NB4 (cell line): ENCODE results near the gene OR1F1.
A peak's percentile ranks its signal among the peaks of the same experiment; 100 is the strongest.
"Not testable (repeated sequence)": the region's sequence is repeated elsewhere in the genome, so short reads cannot be mapped to it uniquely, and the experiment has no call there.

ENCODE experiments used
- DNase-seq: peaks from one replicate; pipeline ENCODE4 v3.0.0; 2010; ENCODE audit warnings: low read depth
- H3K4me3 ChIP-seq: one replicate; pipeline ENCODE4 v1.5.1; 2011; ENCODE audit warnings: mild to moderate bottlenecking, low read depth, low read length, moderate library complexity
- MYC ChIP-seq: IDR thresholded peaks from 2 replicates; pipeline ENCODE4 v1.6.1; 2011; ENCODE audit warnings: low read depth, low read length
- POLR2A ChIP-seq: IDR thresholded peaks from 2 replicates; pipeline ENCODE4 v1.6.1; 2011; ENCODE audit warnings: mild to moderate bottlenecking; ENCODE audit not compliant: insufficient read length; ENCODE audit errors: extremely low read depth
- TF ChIP-seq, protein P1 (sequence below): IDR thresholded peaks from 2 replicates; pipeline ENCODE4 v1.6.1; 2011; ENCODE audit warnings: low read depth, low read length
- TF ChIP-seq, protein P2 (sequence below): IDR thresholded peaks from one replicate; pipeline ENCODE4 v1.5.1; 2012; ENCODE audit warnings: low read depth, low read length

The OR1F1 gene

DNA sequence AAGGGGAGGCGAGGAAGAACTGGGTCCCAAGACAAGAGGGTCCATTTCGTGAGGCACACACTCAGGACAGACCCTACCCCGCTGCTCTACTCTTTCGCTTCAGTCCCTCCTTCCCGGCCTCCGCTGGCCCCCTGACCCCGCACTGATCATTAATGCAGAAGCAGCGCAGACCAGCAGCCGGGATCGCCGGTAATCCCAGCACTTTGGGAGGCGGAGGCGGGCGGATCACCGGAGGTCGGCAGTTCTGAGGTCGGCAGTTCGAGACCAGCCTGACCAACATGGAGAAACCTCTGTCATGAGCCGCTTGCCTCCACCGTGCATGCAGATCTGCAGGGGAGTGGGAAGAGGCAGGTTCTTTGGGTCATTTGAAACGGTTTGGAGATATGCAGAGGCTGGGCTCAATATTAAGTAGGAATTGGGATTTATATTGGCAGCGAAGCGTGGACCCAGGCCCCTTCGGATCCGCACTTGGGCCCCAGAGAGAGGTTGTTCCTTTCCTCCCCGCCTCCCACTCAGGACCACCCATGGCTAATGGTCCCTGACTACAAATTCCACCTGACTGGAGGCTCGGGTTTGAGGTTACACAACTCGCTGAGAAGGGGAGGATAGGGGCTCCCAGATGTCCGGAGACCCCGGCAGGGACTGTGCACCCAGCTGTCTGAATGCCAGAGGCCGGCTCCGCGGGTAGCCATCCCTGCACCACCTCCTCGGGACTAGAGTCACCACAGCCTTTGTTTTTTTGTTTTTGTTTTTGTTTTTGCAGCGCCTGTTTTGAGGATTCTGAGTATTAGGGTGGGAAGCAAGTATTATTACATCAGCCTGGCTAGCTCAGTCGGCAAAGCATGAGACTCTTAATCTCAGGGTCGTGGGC is 23.6 kb upstream of the OR1F1 start:
- no peak for DNase-seq
- TF ChIP-seq, protein P1, sequence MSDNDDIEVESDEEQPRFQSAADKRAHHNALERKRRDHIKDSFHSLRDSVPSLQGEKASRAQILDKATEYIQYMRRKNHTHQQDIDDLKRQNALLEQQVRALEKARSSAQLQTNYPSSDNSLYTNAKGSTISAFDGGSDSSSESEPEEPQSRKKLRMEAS = no peak
- TF ChIP-seq MYC = no peak
- TF ChIP-seq POLR2A = no peak
- TF ChIP-seq, protein P2, sequence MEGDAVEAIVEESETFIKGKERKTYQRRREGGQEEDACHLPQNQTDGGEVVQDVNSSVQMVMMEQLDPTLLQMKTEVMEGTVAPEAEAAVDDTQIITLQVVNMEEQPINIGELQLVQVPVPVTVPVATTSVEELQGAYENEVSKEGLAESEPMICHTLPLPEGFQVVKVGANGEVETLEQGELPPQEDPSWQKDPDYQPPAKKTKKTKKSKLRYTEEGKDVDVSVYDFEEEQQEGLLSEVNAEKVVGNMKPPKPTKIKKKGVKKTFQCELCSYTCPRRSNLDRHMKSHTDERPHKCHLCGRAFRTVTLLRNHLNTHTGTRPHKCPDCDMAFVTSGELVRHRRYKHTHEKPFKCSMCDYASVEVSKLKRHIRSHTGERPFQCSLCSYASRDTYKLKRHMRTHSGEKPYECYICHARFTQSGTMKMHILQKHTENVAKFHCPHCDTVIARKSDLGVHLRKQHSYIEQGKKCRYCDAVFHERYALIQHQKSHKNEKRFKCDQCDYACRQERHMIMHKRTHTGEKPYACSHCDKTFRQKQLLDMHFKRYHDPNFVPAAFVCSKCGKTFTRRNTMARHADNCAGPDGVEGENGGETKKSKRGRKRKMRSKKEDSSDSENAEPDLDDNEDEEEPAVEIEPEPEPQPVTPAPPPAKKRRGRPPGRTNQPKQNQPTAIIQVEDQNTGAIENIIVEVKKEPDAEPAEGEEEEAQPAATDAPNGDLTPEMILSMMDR = no peak
- no peak overlapping the region for H3K4me3 ChIP-seq

DNA sequence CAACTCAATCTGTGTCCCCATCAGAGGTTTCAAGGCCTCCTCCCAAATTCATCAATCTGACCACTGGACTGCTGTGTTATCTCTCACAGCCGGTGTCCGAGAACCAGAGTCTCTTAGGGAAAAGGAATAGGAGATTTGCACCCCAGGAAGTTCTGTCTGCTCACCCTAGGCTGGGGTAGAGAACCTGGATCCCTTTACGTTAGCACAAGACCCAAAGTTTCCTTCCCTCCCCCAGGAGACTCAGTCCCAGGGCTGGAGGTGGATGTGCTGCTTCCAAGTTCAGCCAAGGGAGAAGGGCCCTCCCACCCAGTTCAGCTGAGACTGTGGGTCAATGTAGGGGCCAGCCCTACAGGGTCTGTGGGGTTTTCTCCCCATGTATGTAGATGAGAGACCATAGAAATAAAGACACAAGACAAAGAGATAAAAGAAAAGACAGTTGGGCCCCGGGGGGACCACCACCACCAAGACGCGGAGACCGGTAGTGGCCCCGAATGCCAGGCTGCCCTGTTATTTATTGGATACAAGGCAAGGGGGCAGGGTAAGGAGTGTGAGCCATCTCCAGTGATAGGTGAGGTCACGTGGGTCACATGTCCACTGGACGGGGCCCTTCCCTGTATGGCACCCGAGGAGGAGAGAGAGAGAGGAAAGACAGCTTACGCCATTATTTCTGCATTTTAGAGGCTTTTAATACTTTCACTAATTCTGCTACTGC is 22.7 kb upstream of the OR1F1 start:
- TF ChIP-seq, protein P1 = no peak
- TF ChIP-seq MYC (no peak), POLR2A (no peak)
- TF ChIP-seq, protein P2 = no peak
- H3K4me3 ChIP-seq = no peak overlapping the region
- no peak for DNase-seq

DNA sequence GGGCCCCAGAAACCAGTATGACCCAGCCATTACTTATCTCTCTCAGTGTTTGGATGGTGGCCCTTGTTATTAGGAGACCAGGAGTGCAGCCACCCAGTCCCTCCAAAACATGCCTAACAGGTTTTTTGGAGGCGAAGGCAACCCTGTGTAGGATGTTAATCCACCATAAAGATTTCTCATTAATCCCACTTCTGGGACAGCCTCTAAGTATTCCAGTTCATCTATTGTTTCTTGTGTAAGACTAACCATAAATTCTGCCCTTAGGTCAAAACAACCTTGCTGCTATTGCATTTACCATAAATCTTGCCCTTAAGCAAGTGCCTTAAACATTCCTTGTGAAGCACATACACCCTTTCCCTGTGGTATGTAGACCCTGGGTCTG is 21.5 kb upstream of the OR1F1 start:
- DNase-seq = no peak
- no peak overlapping the region for H3K4me3 ChIP-seq
- no peak for TF ChIP-seq POLR2A
- TF ChIP-seq, protein P1 = no peak
- no peak for TF ChIP-seq MYC
- TF ChIP-seq, protein P2 = no peak

DNA sequence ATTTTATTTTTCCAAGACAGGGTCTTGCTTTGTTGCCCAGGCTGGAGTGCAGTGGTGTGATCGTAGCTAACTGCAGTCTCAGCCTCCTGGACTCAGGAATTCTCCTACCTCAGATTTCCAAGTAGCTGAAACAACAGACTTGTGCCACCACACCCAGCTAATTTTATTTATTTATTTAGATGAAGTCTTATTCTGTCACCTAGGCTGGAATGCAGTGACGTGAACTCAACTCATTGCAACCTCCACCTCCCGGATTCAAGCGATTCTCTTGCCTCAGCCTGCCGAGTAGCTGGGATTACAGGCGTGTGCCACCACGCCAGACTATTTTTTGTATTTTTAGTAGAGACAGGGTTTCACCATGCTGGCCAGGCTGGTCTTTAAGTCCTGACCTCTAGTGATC is 19.3 kb upstream of the OR1F1 start:
- not testable (repeated sequence) for H3K4me3 ChIP-seq, DNase-seq

DNA sequence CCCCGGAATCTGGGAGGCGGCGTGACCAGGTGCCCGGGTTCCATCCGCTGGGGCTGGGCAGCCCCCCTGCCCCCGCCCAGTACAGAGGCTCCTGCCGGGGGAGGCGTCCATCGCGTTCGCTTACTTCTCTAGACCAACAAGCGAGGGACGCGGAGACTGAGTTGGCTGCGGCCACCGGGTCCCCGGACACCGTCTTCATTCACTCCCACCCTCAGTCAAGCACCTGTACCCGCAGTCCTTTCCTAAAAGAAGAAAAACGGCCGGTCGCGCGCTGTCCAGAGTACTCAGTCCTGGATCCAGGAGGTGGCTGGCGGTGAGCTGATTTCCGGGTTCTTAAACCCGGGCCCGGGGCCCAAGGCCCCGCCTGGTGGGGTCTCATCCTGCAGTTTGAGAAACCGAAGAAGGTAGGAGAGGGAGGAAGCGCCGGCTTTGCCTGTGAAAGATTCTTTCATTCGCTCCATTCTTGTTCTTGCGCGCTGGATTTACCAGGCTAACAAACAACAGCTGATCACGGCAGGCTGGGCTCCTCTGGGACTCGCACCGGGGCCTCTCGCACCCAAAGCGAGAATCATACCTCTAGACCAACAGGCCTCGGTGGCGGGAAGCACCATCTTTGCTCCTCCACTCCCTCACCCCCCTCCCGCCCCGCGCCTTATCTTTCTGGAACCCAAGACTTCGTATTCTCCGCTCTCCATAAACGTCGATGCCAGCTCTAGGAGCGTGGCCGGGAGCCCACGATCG is 17.4 kb upstream of the OR1F1 start:
- DNase-seq = peak; percentile 24

More for the DNA sequence above, 17.4 kb upstream of the OR1F1 start:
- TF ChIP-seq, protein P1 = no peak
- no peak for TF ChIP-seq POLR2A
- TF ChIP-seq MYC = no peak
- TF ChIP-seq, protein P2 = no peak
- no peak overlapping the region for H3K4me3 ChIP-seq
